CD14-positive monocyte (primary cell): Measurements from ENCODE around the gene CABCOCO1. TPM values are rescaled to one million over a fixed set of nuclear protein-coding genes. Genes with fewer than 3 reads are reported as not detected.

Experiments
- DNase-seq, 3 donors: peaks; one replicate each; pipeline ENCODE4 v3.0.0-alpha.2; 2011 to 2022
- H2AFZ ChIP-seq: 2 replicates; pipeline ENCODE4 v1.6.0; 2012; ENCODE audit warnings: mild to moderate bottlenecking, low read depth, low read length, inconsistent platforms; ENCODE audit not compliant: insufficient read depth, poor library complexity, severe bottlenecking
- H3K27ac ChIP-seq, 2 donors: 1 replicate in 1 of 2; 2 replicates in 1 of 2; pipeline ENCODE4 v1.5.1; 2012 to 2013; ENCODE audit warnings: low read length in 2 of 2, control low read depth in 1 of 2, inconsistent platforms in 1 of 2, low read depth in 1 of 2, mild to moderate bottlenecking in 1 of 2
- H3K27me3 ChIP-seq, 2 donors: one replicate each; pipeline versions ENCODE4 v1.6.0 to v1.6.1; 2011 to 2013; ENCODE audit warnings: low read length in 2 of 2; ENCODE audit not compliant: control insufficient read depth in 2 of 2, insufficient read depth in 2 of 2
- H3K36me3 ChIP-seq, 2 donors: replicated peaks in 1 of 2; 1 replicate in 1 of 2; 2 replicates in 1 of 2; pipeline versions ENCODE4 v1.5.1 to v1.6.1; 2012 to 2013; ENCODE audit warnings: low read length in 2 of 2, control low read depth in 1 of 2, inconsistent platforms in 1 of 2, mild to moderate bottlenecking in 1 of 2; ENCODE audit not compliant: insufficient read depth in 2 of 2, control insufficient read depth in 1 of 2
- H3K4me1 ChIP-seq, 2 donors: 1 replicate in 1 of 2; 2 replicates in 1 of 2; pipeline versions ENCODE4 v1.5.1 to v1.6.1; 2012 to 2013; ENCODE audit warnings: low read length in 2 of 2, control low read depth in 1 of 2, inconsistent platforms in 1 of 2, mild to moderate bottlenecking in 1 of 2, moderate library complexity in 1 of 2; ENCODE audit not compliant: insufficient read depth in 2 of 2, control insufficient read depth in 1 of 2
- H3K4me2 ChIP-seq: replicated peaks from 2 replicates; pipeline ENCODE3; 2012; ENCODE audit warnings: low read length, moderate library complexity, mild to moderate bottlenecking; ENCODE audit not compliant: poor library complexity, severe bottlenecking; ENCODE audit errors: extremely low read depth
- H3K4me3 ChIP-seq, 3 experiments: fragments of 200-600 bp in 1 of 3; sonication (generic) in 1 of 3; replicated peaks in 1 of 3; 1 replicate in 2 of 3; 2 replicates in 1 of 3; pipeline ENCODE4 v1.5.1; 2011 to 2013; ENCODE audit warnings: low read length in 3 of 3, mild to moderate bottlenecking in 3 of 3, control low read depth in 2 of 3, low read depth in 2 of 3, inconsistent platforms in 1 of 3, moderate library complexity in 1 of 3
- H3K79me2 ChIP-seq: 2 replicates; pipeline ENCODE4 v1.6.0; 2012; ENCODE audit warnings: mild to moderate bottlenecking, control low read depth, inconsistent platforms, low read length, moderate library complexity; ENCODE audit not compliant: insufficient read depth
- H3K9ac ChIP-seq: 2 replicates; pipeline ENCODE4 v1.6.0; 2017; ENCODE audit warnings: low read length, mild to moderate bottlenecking; ENCODE audit not compliant: insufficient read depth, poor library complexity, severe bottlenecking
- H3K9me3 ChIP-seq, 2 donors: replicated peaks in 1 of 2; 1 replicate in 1 of 2; 2 replicates in 1 of 2; pipeline versions ENCODE4 v1.5.1 to v1.6.1; 2012 to 2013; ENCODE audit warnings: low read length in 2 of 2, control low read depth in 1 of 2; ENCODE audit not compliant: control insufficient read depth in 1 of 2, insufficient read depth in 1 of 2
- H4K20me1 ChIP-seq: 2 replicates; pipeline ENCODE4 v1.6.0; 2012; ENCODE audit warnings: mild to moderate bottlenecking, low read length, control low read depth, moderate library complexity; ENCODE audit not compliant: insufficient read depth
- H3K27ac Mint-ChIP-seq, 7 donors: one replicate each; pipeline ENCODE4 v1.8.0; 2020; ENCODE audit warnings: mild to moderate bottlenecking in 7 of 7, mixed read lengths in 7 of 7, moderate library complexity in 6 of 7, inconsistent platforms in 2 of 7
- H3K27me3 Mint-ChIP-seq, 3 donors: one replicate each; pipeline ENCODE4 v1.8.0; 2021 to 2022; ENCODE audit warnings: low read depth in 3 of 3, mild to moderate bottlenecking in 3 of 3, mixed read lengths in 3 of 3, moderate library complexity in 3 of 3, inconsistent platforms in 1 of 3
- H3K36me3 Mint-ChIP-seq, 2 donors: one replicate each; pipeline ENCODE4 v1.8.0; 2020; ENCODE audit warnings: mixed read lengths in 2 of 2, inconsistent platforms in 1 of 2, mild to moderate bottlenecking in 1 of 2
- H3K4me1 Mint-ChIP-seq: one replicate; pipeline ENCODE4 v1.8.0; 2020; ENCODE audit warnings: mild to moderate bottlenecking, mixed read lengths
- H3K4me3 Mint-ChIP-seq, 2 donors: one replicate each; pipeline ENCODE4 v1.8.0; 2020; ENCODE audit warnings: mild to moderate bottlenecking in 2 of 2, mixed read lengths in 2 of 2, moderate library complexity in 1 of 2
- H3K9me3 Mint-ChIP-seq, 7 donors: one replicate each; pipeline ENCODE4 v1.8.0; 2020 to 2022; ENCODE audit warnings: mixed read lengths in 7 of 7, mild to moderate bottlenecking in 6 of 7, moderate library complexity in 6 of 7, inconsistent platforms in 2 of 7
- intact Hi-C, 2 donors: fragments of 100-400 bp; cut with micrococcal nuclease; formaldehyde crosslinking; loops; one replicate each; pipeline versions ENCODE4 v1.15.0 to v1.15.1; 2023
- polyA plus RNA-seq, 3 donors: library from polyadenylated mRNA; depleted of rRNA in 1 of 3; unstranded in 2 of 3; stranded (reverse) in 1 of 3; fragments of 300-500 nt in 2 of 3; fragments of >200 nt in 1 of 3; fragmentation: Illumina TruSeq in 2 of 3; gene quantifications; 1 replicate in 2 of 3; 2 replicates in 1 of 3; pipeline ENCODE4 v1.2.3, GENCODE V29; 2012 to 2021
- TF ChIP-seq, protein P1 (sequence below): fragments of 200-600 bp; IDR thresholded peaks from one replicate; pipeline ENCODE4 v1.8.0; 2022; ENCODE audit warnings: antibody characterized with exemption, mild to moderate bottlenecking

The CABCOCO1 gene
- polyA plus RNA-seq, 3 donors, result not detected

DNA sequence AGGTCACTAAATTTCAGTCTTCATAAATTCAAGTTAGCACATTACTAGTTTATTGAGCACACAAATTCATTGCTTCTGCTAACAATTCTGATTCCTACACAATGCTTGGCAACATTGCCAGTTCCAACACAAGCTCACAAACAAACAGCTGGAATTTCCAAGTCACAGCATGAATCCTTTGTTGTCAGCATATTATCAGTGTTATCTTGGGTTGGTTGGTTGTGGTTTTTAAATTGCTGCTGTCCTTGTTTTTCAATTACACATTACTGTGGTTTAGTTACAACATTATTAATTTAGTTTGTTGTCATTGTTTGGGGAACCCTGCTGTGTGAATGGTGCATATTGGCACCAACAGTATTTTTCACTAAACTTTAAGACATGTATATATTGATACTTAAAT, 152.8 kb downstream of the CABCOCO1 start:
- H3K36me3 ChIP-seq, result no peaks in the 10 kb centered on the region
- H3K79me2 ChIP-seq, result no peaks in the 10 kb centered on the region
- H4K20me1 ChIP-seq, result no peaks in the 10 kb centered on the region
- H3K4me2 ChIP-seq, result no peak overlapping the region
- Mint-ChIP-seq H3K27ac (no peak overlapping the region), H3K4me1 (no peaks in the 10 kb centered on the region), H3K36me3 (no peaks in the 10 kb centered on the region), H3K27me3 (peaks cover 0 to 1% (median 0%) of the 10 kb centered on the region in 3 donors), H3K4me3 (no peak overlapping the region), H3K9me3 (peaks cover 0 to 2% (median 0%) of the 10 kb centered on the region in 7 donors)
- TF ChIP-seq, protein P1, sequence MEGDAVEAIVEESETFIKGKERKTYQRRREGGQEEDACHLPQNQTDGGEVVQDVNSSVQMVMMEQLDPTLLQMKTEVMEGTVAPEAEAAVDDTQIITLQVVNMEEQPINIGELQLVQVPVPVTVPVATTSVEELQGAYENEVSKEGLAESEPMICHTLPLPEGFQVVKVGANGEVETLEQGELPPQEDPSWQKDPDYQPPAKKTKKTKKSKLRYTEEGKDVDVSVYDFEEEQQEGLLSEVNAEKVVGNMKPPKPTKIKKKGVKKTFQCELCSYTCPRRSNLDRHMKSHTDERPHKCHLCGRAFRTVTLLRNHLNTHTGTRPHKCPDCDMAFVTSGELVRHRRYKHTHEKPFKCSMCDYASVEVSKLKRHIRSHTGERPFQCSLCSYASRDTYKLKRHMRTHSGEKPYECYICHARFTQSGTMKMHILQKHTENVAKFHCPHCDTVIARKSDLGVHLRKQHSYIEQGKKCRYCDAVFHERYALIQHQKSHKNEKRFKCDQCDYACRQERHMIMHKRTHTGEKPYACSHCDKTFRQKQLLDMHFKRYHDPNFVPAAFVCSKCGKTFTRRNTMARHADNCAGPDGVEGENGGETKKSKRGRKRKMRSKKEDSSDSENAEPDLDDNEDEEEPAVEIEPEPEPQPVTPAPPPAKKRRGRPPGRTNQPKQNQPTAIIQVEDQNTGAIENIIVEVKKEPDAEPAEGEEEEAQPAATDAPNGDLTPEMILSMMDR, result no peak
- no peaks in the 10 kb centered on the region for H3K4me1 ChIP-seq
- DNase-seq, result no peak
- H2AFZ ChIP-seq, result no peak overlapping the region
- intact Hi-C loops, result no loop called here
- no peak overlapping the region for H3K4me3 ChIP-seq
- no peak overlapping the region for H3K27ac ChIP-seq
- H3K27me3 ChIP-seq, result no peaks in the 10 kb centered on the region
- no peaks in the 10 kb centered on the region for H3K9me3 ChIP-seq
- no peak overlapping the region for H3K9ac ChIP-seq

Other genes starting within 250 kb of the CABCOCO1 start
- gene TMEM26, start 209.5 kb upstream of the CABCOCO1 start, polyA plus RNA-seq, result not detected
- gene ARID5B, start 238.8 kb downstream of the CABCOCO1 start, polyA plus RNA-seq, result 1 to 10 TPM in 2 of 3 donors, under 1 TPM in 1; 1.00 to 2.5 (median 1.5) TPM